CD4-positive, alpha-beta T cell treated with Interferon gamma for 1 hour (primary cell): ENCODE data around the gene ACTL6B.

Experiments
- DNase-seq: peaks from one replicate; pipeline ENCODE4 v3.0.0-alpha.2; 2020

ACTL6B gene

GRCh38 chr7:100683659-100684533 lies 27.6 kb upstream of the ACTL6B start:
- no peak for DNase-seq

GRCh38 chr7:100682991-100683658 lies 26.9 kb upstream of the ACTL6B start:
- DNase-seq, result no peak

GRCh38 chr7:100682228-100682741 lies 26.0 kb upstream of the ACTL6B start:
- no peak for DNase-seq

GRCh38 chr7:100681491-100682227 lies 25.4 kb upstream of the ACTL6B start:
- DNase-seq, result no peak

- DNase-seq, result no peak
Observed at GRCh38 chr7:100680576-100681271, 24.5 kb upstream of the ACTL6B start.

- no peak for DNase-seq
Observed at GRCh38 chr7:100679927-100680575, 23.8 kb upstream of the ACTL6B start.

- DNase-seq, result no peak
Observed at GRCh38 chr7:100679129-100679926, 23.1 kb upstream of the ACTL6B start.

GRCh38 chr7:100678291-100678984 lies 22.2 kb upstream of the ACTL6B start:
- no peak for DNase-seq

GRCh38 chr7:100677308-100678267 lies 21.3 kb upstream of the ACTL6B start:
- DNase-seq, result no peak

- no peak for DNase-seq
Observed at GRCh38 chr7:100676501-100677306, 20.5 kb upstream of the ACTL6B start.

- DNase-seq, result peak; percentile 98
Observed at GRCh38 chr7:100675581-100676350, 19.5 kb upstream of the ACTL6B start.

- DNase-seq, result no peak
Observed at GRCh38 chr7:100675105-100675451, 18.8 kb upstream of the ACTL6B start.

- no peak for DNase-seq
Observed at GRCh38 chr7:100674411-100675104, 18.3 kb upstream of the ACTL6B start.

- peak; percentile 41 for DNase-seq
Observed at GRCh38 chr7:100673942-100674410, 17.7 kb upstream of the ACTL6B start.

GRCh38 chr7:100673302-100673941 lies 17.2 kb upstream of the ACTL6B start, which contains the start of gene GNB2:
GNB2 (plus strand) TSS chr7:100673740; CDS start chr7:100676266, 2,526 bp downstream.
- DNase-seq, result peak; percentile 98
